SW480 (cell line): ENCODE data around the gene ZNF790.

Experiments used
- DNase-seq: peaks from one replicate; pipeline ENCODE4 v3.0.0-alpha.2; 2016; ENCODE audit warnings: low spot score

The ZNF790 gene

GRCh38 chr19:36772311-36773222 lies 65.6 kb downstream of the ZNF790 start, which contains the start of gene ZNF850:
Gene ZNF850, minus strand, starts transcription at chr19:36772807. Its CDS starts 10,201 bp downstream, at chr19:36762606.
- DNase-seq: peak; percentile 88

- no peak for DNase-seq
Measured at GRCh38 chr19:36771261-36772231, 66.6 kb downstream of the ZNF790 start.
